ENCODE measurements around the gene KCNIP4.

DNA sequence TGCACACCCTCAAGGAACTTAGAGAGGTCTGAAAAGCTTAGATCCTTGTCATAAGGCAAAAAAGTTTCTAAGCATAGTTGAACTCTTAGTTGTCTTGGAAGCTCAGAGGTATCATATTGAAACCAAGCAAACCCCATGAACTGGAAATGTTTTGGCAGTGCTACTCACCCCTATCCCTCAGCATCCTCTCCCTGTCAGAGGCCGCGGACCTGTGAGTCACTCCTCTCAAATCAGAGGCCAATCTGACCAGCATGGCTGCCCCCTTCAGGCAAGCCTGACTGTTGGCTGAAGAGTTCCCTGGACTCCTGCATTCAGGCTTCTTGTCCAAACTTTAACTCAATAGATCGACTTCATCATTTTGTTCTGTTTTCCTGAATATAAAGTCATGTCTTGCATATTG lies 69.4 kb downstream of the KCNIP4 start:
- no peak for TF ChIP-seq POLR2A (IDR thresholded peaks at IDR 0.05)
- TF ChIP-seq, protein P1, sequence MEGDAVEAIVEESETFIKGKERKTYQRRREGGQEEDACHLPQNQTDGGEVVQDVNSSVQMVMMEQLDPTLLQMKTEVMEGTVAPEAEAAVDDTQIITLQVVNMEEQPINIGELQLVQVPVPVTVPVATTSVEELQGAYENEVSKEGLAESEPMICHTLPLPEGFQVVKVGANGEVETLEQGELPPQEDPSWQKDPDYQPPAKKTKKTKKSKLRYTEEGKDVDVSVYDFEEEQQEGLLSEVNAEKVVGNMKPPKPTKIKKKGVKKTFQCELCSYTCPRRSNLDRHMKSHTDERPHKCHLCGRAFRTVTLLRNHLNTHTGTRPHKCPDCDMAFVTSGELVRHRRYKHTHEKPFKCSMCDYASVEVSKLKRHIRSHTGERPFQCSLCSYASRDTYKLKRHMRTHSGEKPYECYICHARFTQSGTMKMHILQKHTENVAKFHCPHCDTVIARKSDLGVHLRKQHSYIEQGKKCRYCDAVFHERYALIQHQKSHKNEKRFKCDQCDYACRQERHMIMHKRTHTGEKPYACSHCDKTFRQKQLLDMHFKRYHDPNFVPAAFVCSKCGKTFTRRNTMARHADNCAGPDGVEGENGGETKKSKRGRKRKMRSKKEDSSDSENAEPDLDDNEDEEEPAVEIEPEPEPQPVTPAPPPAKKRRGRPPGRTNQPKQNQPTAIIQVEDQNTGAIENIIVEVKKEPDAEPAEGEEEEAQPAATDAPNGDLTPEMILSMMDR (IDR thresholded peaks at IDR 0.05), result no peak

All from transverse colon (tissue), 3 donors.